Ascending aorta (tissue), 2 donors: Measurements from ENCODE around the gene CLPSL1. TPM values are rescaled to one million over a fixed set of nuclear protein-coding genes. Genes with fewer than 3 reads are reported as not detected.

Experiments
- DNase-seq, 2 donors: peaks; one replicate each; pipeline ENCODE4 v3.0.0-alpha.2; 2019; ENCODE audit warnings: low spot score in 2 of 2
- H3K27ac ChIP-seq, 2 donors: fragments of 200-600 bp; sonication (generic); one replicate each; pipeline ENCODE4 v1.5.1; 2016 to 2017; ENCODE audit warnings: mild to moderate bottlenecking in 1 of 2
- H3K27me3 ChIP-seq: fragments of 200-600 bp; sonication (generic); one replicate; pipeline ENCODE4 v1.5.1; 2017
- H3K36me3 ChIP-seq, 2 donors: fragments of 200-600 bp; sonication (generic); one replicate each; pipeline ENCODE4 v1.5.1; 2016
- H3K4me1 ChIP-seq, 2 donors: fragments of 200-600 bp; sonication (generic); one replicate each; pipeline ENCODE4 v1.5.1; 2016 to 2017; ENCODE audit warnings: mild to moderate bottlenecking in 1 of 2
- H3K4me3 ChIP-seq, 2 donors: fragments of 200-600 bp; sonication (generic); one replicate each; pipeline ENCODE4 v1.5.1; 2016 to 2017; ENCODE audit warnings: mild to moderate bottlenecking in 1 of 2
- H3K9me3 ChIP-seq, 2 donors: fragments of 200-600 bp; sonication (generic); one replicate each; pipeline ENCODE4 v1.5.1; 2016
- intact Hi-C: fragments of 100-400 bp; cut with DNase I; formaldehyde crosslinking; loops from one replicate; pipeline ENCODE4 v1.15.1; 2023
- total RNA-seq: library from RNA; depleted of rRNA; stranded (reverse); fragments of >200 nt; gene quantifications from one replicate; pipeline ENCODE4 v1.1.0, GENCODE V29; 2016
- TF ChIP-seq, protein P1 (sequence below), 3 experiments: fragments of 200-600 bp in 2 of 3; fragments of 450-650 bp in 1 of 3; sonication (generic) in 2 of 3; IDR thresholded peaks; one replicate each; pipeline ENCODE4 v1.5.1; 2016 to 2019; ENCODE audit warnings: antibody characterized with exemption in 3 of 3, mild to moderate bottlenecking in 1 of 3, moderate library complexity in 1 of 3

CLPSL1 gene
- total RNA-seq, 1 donor from 2014 or later, result not detected

DNA sequence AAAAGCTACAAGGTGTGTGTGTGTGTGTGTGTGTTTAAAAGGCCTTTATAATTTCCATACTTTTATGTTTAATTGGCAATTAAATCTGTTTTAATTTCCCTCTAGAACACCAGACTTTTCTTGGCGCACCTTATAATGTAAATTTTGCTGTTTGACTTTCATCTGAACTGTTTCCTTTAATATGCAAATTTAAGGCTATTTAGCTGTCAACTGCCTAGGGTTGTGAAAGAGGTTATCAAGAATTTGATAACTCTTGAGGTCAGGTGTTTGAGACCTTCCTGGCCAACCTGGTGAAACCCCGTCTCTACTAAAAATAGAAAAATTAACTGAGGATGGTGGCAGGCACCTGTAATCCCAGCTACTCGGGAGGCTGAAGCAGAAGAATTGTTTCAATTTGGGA is 20.3 kb downstream of the CLPSL1 start:
- H3K36me3 ChIP-seq, result no peaks in the 10 kb centered on the region
- H3K27ac ChIP-seq, result no peak overlapping the region
- intact Hi-C loops, result no loop called here
- no peak overlapping the region for H3K4me3 ChIP-seq
- DNase-seq, result no peak
- no peaks in the 10 kb centered on the region for H3K4me1 ChIP-seq
- TF ChIP-seq, protein P1, sequence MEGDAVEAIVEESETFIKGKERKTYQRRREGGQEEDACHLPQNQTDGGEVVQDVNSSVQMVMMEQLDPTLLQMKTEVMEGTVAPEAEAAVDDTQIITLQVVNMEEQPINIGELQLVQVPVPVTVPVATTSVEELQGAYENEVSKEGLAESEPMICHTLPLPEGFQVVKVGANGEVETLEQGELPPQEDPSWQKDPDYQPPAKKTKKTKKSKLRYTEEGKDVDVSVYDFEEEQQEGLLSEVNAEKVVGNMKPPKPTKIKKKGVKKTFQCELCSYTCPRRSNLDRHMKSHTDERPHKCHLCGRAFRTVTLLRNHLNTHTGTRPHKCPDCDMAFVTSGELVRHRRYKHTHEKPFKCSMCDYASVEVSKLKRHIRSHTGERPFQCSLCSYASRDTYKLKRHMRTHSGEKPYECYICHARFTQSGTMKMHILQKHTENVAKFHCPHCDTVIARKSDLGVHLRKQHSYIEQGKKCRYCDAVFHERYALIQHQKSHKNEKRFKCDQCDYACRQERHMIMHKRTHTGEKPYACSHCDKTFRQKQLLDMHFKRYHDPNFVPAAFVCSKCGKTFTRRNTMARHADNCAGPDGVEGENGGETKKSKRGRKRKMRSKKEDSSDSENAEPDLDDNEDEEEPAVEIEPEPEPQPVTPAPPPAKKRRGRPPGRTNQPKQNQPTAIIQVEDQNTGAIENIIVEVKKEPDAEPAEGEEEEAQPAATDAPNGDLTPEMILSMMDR (IDR thresholded peaks at IDR 0.05), result no peak
- H3K9me3 ChIP-seq, result no peaks in the 10 kb centered on the region
- no peaks in the 10 kb centered on the region for H3K27me3 ChIP-seq

DNA sequence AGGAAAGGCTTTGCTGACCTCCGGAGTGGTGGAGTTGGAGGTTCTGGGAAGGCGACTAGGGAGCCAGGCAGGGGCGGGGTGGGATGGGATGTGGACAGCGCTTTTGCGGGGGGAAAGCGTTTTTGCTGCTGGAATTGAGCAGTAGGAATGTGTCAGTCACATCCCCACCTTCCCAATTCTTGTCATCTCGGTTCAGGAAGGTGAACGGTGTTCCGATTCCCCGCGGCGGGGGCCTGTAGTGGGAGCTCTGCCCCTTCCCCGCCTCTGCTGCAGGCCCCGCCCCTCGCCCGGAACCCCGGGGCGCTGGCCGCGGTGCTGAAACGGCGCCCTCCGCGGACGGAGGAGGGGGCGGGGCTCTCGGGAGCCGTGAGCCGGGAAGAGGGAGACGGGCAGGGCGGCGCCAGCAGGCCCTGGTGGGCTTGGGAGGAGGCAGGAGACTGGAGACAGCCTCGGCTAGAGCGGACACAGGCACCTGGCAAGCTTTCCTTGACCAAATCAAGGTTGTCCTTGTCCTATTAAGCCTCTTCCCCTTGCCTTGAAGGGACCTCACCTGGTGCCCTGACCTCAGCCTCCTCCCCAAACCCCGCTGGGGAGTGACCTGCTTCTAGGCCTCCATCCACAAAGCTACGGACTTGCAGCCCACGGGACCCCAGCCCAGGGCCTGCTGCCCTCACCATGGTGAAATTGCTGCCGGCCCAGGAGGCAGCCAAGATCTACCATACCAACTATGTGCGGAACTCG is 24.3 kb downstream of the CLPSL1 start, which contains the start of gene LHFPL5:
TSS of gene LHFPL5 (plus strand) at position 357 of the 741 bp plus-strand sequence. CDS start at position 676, 319 bp downstream.
- Histone ChIP-seq H3K36me3 (no peaks in the 10 kb centered on the region), H3K27me3 (no peaks in the 10 kb centered on the region), H3K4me3 (no peak within 1 kb of the TSS), H3K4me1 (no peaks in the 10 kb centered on the region), H3K9me3 (no peaks in the 10 kb centered on the region), H3K27ac (no peak within 1 kb of the TSS)
- intact Hi-C loops, result no loop called here
- TF ChIP-seq, protein P1 (IDR thresholded peaks at IDR 0.05), result no peak
- no peak for DNase-seq

DNA sequence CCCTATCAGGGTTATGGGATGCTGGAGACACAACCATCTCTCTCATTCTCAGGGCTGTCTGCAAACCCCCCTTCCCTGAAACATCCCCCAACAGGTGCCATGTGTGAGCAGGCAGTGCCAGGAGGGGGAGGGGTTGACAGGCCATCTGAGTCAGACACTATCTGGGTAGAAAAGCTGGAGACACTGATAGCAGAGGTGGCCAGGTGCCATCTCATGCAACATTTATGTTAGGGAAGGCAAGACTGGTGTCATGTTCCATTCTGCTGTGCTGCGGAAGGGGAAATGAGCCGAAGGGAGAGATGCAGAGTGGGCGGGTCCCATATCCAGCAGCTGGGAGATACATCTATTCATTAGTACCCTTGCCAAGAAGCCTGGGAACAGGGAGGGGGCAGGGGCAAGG is 27.9 kb downstream of the CLPSL1 start:
- Histone ChIP-seq H3K36me3 (no peaks in the 10 kb centered on the region), H3K27ac (no peak overlapping the region), H3K27me3 (no peaks in the 10 kb centered on the region), H3K4me1 (no peaks in the 10 kb centered on the region), H3K9me3 (no peaks in the 10 kb centered on the region), H3K4me3 (no peak overlapping the region)
- TF ChIP-seq, protein P1 (IDR thresholded peaks at IDR 0.05), result no peak
- no peak for DNase-seq
- intact Hi-C loops, result no loop called here

DNA sequence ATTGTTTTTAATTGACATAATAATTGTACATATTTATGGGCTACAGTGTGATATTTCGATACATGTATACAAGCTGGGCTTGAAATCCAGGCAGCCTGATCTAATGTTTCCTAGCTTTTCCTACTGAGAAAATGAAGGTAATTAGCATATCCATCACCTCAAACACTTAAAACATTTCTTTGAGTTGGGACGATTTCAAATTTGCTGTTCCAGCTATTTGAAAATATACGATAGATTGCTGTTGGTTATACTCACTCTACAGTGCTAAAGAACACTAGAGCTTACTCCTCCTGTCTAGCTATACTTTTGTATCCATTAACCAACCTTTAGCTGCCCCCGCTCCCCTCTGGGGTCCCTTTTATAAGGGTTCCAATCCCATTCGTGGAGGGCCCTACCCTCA is 29.0 kb downstream of the CLPSL1 start:
- H3K4me3 ChIP-seq, result no peak overlapping the region
- no peaks in the 10 kb centered on the region for H3K27me3 ChIP-seq
- no peak for DNase-seq
- H3K36me3 ChIP-seq, result no peaks in the 10 kb centered on the region
- no peaks in the 10 kb centered on the region for H3K4me1 ChIP-seq
- H3K9me3 ChIP-seq, result no peaks in the 10 kb centered on the region
- H3K27ac ChIP-seq, result no peak overlapping the region
- TF ChIP-seq, protein P1 (IDR thresholded peaks at IDR 0.05), result no peak
- intact Hi-C loops, result no loop called here

DNA sequence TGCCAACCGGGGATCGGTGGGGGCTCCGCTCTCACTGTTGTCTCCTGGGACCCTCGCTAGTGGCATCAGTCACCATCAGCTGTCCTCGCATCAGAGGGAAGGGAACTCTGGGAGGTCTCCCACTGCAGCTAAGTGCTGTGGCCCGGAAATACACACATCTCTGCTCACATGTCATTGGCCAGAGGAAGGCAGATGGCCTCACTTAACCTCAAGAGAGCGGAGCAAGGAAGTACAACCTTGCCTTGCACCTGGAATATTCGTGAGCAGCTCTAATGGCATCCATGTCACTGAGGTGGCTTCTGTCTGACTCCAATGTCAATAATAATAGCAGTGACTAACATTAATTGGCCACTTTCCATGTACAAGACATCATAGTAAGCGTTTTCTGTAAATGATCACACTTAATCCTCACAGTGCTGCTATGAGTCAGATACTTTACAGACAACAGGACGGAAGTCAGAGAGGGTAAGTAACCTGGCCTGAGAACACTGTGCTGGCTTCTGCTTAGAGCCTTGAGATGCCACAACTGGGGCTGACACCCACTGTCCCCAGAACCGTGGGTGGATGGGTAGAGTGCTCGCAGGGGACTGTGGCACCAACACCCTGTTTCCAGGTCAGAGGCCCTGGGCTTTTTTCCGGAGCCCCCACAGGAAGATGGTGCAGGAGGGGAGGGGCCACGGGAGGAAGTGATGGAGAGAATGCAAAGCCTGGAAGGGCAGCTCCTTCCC is 30.3 kb downstream of the CLPSL1 start:
- no peaks in the 10 kb centered on the region for H3K4me1 ChIP-seq
- no peak overlapping the region for H3K4me3 ChIP-seq
- TF ChIP-seq, protein P1 (IDR thresholded peaks at IDR 0.05), result no peak
- DNase-seq, result no peak
- intact Hi-C loops, result no loop called here
- H3K27me3 ChIP-seq, result no peaks in the 10 kb centered on the region
- H3K36me3 ChIP-seq, result no peaks in the 10 kb centered on the region
- H3K27ac ChIP-seq, result no peak overlapping the region
- no peaks in the 10 kb centered on the region for H3K9me3 ChIP-seq
